GM15510 (cell line): Measurements from ENCODE around the gene RHEBL1.

Experiments
- POLR2A ChIP-seq: IDR thresholded peaks from 3 replicates; pipeline ENCODE4 v1.6.1; 2011; ENCODE audit warnings: borderline replicate concordance; ENCODE audit not compliant: insufficient read length; ENCODE audit errors: extremely low read depth

The RHEBL1 gene

DNA sequence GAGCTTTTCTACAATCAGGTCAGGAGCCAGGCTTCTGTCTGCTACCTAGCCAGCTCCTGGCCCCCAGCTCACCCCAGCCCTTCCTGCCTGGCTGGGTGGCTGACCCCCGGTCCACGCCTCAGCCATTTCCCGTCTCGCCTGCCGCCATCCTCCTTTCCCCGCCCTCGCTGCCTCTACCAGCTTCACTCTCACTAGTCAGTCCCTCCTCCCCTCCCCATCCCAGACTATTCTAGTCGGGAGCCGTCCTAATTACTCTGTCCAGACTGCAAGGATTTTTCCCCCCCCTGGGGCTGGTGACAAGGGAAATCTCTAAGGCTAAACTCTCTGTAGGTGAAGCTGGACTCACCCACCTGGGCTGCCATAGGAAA, 24.0 kb upstream of the RHEBL1 start:
- TF ChIP-seq POLR2A, result no peak

DNA sequence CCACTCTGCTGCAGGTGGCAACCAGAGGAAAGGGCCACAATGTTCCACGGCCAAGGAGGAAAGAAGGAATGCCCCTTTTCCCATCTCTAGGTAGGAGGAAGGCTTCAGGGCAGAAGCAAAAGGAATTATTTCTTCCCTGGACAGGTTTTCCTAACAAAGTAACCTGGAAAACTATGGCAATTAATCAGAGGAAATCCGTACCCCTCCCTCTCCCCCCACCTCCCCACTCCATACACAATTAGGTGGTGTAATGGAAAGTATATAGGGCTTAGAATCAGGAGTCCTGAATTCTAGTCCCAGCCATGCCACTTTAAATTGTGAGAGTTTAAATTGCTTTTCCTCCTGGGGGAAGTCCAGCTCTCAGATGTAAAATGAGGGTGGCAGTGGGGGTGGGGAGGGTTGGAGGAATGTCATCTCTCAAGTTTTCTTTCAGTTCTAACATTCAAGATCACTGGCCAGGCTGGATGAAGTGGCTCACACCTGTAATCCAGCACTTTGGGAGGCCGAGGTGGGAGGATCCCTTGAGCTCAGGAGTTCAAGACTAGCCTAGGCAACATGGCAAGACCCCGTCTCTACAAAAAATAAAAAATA, 23.1 kb upstream of the RHEBL1 start:
- TF ChIP-seq POLR2A, result no peak

DNA sequence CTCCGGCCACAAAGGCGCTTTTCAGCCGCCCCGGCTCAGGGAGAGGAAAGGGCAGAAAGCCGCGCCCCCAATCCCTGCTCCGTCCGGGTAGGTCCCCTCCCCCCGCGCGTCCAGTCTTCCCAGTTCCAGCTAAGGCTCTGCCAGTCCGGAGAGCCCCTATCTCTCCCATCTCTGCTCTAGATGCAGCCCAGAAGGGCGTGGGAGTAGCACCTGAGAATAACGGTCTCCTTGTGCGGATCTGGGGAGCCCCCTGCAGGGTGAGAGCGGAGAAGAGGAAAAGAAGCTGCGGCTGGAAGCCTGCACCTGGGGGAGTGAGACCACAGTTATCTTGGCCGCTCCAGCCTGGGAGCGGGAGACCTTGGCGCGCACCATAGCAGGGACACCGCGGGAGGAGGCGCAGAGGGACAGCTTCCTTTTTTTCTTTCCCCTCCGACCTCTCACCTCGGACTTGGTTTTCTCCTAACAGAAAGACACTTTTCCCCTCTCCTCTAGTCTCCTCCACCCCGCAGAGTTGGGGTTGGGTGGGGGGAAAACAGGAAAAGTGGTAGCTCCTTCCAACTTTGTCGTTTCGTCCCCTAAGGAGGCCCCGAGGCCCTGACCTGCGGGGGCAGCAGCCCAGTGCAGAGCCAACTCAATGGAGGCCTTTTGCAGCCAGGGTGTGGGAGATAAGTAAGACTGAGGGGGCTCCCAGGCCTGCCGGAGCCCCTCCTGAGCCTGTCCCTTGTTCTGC, 22.5 kb upstream of the RHEBL1 start:
- TF ChIP-seq POLR2A, result no peak

DNA sequence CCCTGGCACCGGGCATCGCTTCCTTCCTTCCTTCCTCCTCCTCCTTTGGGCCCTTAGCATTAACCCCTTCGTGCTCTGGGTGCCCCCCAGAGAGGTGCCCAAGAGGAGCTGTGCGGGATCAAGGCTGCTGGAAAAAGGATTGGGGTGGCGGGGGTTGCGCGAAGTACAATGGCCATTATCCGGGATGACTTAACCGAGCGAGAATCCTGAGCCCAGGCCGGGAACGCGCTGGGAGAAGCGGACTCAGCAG, 22.0 kb upstream of the RHEBL1 start:
- TF ChIP-seq POLR2A, result no peak

DNA sequence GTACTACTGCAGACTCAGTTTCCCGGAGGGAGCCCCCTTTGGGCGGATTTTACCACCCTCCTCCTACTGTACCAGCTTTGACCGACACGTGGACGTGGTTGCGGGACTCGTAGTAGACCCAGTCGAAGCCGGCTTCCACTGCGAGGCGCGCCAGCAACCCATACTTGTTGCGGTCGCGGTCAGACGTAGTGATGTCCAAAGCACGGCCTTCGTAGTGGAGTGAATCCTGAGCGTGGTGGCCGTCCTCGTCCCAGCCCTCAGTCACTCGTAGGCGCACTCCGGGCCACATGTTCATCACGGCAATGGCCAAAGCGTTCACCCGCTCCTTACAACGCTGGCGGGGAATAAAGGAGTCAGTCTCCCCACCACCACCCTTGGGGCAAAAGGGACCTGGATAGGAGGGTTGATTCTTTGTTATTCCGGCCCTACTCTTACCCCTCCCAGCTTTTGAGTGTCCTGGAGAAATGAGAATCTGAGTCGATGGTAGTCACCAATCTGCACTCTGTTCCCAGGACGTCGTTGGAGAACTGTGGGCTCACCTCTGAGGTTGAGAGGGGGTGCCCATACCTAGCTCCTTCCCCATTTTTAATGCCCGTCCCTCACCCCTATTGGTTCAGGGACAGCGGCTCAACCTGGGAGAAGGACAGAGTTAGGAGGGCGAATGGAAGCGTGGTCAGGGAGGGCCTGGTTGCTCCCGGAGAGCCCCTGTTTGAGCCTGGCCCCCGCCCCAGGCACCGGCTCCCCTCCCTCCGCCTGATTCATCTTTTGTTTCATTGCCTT, 21.5 kb upstream of the RHEBL1 start:
- no peak for TF ChIP-seq POLR2A

DNA sequence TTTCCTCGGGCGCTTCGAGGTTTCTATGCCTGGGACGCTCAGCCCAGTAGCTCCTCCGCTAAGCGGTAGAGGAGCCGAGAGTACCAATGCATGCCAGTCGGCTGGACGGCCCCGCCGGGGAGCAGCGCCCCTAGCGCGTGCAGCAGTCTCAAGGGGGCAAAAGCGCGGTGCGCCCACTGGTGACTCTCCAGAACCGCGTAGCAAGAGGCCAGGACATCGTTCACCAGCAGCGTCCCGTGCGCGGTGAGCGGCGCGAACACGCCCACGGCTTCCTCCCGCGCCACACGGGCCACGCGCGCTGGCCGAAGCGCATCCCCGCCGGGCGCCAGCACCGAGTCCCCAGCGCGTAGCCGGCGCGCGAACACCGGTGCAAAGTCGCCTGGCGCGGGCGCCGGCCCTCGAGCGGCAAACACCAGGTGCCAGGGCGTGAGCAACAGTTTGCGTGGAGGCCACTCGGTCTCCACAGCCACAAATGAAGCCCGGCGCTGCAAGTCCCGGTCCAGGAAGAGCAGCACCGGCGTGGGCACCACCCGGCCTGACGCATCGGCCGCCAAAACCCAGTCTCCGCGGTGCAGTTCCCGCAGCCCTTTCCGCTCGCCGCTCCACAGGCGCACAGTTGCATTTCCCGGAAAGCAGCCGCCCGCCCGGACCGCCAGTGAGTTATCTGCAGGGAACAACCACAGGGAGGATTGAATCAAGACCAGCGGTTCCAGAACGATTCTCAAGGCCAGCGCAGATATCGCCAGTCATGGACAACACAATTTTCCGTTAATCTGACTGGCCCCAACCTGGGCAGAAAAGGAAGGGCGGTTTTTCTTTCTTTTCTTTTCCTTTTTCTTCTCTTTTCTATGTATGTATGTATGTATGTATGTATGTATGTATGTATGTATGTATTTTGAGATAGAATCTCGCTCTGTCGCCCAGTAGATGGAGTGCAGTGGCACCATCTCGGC, 20.3 kb upstream of the RHEBL1 start:
- TF ChIP-seq POLR2A, result no peak

DNA sequence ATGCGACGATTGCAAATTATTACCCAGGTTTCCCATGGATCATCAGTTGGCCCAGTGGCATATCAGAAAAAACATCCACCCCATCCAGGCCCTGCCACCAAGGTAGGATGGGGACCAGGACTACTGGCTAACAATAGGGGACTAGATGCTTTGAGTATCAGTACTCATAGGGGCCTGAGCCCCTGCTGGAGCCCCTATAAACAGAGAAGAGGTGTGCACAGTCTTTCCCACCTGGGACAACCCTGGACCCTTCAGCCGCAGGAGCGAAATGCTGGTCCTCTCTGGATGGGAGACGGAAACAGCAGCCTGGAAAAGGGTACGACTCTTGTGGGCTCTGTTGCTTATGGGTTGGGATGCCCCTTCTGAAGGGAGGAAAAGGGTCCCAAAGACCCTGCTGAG, 19.2 kb upstream of the RHEBL1 start:
- no peak for TF ChIP-seq POLR2A

DNA sequence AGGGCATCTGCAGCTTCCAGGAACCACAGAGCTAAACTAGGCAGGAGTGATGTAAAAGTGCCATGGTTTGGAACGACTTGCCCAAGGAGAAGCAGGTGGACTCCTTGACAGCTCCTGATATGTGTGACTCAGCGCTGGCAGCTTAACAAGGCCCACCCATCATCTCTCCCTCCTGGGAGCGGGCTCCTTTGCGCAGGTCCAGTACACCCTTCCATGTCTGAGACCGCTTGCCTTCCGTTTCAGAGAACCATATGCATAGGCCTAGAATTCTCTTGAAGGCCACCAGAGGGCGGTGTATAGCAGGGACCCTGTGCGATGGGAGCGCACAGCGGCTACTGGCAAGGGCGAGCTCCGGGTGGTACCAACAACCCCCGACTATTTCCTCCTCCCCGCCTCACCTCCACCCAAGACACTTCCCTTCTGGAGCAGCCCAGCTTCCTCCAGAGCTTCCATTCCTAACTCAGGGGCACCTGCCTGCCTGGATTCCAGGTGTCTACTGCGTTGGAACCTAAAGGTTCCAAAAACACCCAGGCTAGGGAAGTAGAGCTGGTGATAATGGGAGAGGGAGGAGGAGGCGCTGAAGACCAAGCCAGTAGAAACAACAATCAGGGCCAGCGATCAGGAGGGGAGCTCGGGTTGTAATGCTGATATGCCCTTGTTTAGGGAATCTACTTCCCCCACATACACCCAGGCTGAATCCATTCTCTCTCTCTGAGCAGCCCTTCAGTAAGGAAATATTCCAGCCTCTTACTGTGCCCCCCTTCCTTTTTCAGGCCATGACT, 18.6 kb upstream of the RHEBL1 start:
- TF ChIP-seq POLR2A, result no peak

DNA sequence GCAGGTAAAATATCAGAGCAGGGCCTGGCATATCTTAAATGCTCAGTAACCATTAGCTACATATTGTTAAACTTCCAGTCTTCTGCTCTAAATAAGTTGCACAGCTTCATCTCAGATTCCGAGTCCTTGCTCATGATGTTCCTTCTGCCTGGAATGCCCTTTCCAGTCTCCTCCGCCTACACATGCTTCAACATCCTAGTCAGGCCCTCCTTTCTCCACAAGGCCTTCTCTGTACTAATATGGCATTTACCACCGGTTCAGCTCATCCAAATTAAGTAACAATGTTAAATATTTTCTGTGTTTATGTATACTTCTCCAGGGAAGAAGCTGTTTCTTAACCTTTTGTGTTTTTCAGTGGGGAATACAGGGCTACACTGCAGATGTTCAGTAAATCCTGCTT, 16.3 kb upstream of the RHEBL1 start:
- TF ChIP-seq POLR2A, result no peak

DNA sequence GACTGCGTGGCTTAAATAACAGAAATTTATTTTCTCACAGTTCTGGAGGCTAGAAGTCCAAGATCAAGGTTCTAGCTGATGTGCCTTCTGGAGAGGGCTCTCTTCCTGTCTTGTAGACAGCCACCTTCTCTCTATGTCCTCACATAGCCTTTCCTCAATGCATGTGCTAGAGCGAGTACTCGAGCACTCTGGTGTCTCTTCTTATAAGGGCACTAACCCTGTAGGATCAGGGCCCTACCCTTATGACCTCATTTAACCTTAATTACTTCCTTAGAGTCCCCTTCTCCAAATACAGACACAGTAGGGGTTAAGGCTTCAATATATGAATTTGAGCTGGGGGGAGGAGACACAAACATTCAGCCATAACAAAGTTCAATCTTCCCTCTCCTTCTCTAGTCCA, 14.7 kb upstream of the RHEBL1 start:
- TF ChIP-seq POLR2A, result no peak

DNA sequence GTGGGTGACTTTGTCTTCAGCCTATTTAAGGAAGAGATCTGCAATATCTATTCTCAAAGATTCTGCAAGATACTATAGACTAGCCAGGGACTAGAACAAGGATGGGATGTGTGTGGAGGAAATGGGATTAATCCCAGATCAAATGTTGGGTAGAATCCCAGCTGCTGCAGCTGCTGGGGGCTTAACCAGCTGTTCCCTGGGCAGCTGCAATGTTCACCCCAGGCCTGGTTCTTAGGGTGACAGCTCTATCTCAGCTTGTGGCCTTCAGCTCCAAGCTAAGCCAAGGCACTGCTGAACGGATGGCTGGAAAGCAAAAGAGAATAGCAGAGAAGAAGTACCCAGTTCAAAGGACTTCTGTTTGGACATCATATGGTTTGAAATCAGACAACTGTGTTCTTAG, 10.0 kb upstream of the RHEBL1 start:
- no peak for TF ChIP-seq POLR2A

DNA sequence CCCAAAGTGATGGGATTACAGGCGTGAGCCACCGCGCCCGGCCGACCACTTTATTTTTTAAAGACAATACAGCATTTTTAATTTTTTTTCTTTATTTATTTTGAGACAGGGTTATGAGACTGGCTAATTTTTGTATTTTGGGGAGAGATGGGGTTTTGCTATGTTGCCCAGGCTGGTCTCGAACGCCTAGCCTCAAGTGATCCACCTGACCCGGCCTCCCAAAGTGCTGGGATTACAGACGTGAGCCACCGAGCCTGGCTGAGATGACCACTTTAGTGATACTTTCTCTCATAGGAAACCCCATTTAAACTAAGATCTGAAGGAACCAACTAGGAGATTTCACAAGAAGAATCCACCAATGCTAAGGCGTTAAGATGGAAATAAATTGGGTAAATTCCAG, 1.2 kb upstream of the RHEBL1 start:
- no peak for TF ChIP-seq POLR2A

DNA sequence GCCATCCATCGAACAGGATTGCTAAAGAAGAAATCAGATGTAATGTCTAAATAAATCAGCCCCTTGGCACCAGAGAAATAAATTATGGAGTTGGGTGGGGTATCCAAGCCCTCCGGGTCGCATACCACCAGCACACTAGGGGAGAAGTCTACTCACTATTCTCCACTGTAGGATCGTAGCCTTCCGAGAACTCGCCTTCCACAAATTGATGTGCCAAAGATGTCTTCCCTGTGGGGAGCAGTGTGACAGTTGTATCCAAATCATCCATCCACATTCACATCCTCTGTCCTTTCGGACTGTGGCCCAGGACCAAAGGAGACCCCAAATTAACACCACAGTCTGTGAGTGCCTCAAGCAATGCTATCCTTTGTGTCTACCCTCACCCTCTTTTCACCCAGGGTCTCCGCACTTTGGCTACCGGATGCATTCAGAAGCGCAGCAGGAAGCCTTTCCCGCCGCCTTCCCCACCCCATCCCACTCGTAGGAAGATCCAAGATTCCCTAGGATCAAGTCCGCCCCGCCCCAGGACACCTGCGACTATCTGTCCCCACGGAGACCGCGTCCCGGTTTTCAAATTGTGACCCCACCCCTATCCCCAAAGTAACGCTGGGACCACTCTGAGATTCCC, 786 bp downstream of the RHEBL1 start:
- no peak for TF ChIP-seq POLR2A

DNA sequence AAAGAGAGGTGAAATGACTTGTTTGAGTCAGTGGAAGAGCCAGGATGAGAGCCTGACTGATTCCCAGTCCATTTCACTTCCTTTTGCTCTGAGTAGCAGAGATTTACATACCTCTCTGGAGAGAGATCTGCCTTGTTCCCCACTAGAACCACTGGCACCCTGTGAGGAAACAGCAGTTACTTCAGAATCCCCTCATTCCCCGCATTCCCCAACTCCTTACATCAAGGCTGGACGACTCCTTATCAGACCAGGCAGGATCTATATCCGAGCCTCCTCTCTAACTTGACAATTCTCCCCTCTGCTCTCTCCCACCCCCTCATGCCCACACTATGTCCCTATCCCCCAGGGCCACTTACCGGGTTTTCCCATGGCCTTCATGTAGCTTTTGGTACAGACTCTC, 3.7 kb downstream of the RHEBL1 start:
- no peak for TF ChIP-seq POLR2A

DNA sequence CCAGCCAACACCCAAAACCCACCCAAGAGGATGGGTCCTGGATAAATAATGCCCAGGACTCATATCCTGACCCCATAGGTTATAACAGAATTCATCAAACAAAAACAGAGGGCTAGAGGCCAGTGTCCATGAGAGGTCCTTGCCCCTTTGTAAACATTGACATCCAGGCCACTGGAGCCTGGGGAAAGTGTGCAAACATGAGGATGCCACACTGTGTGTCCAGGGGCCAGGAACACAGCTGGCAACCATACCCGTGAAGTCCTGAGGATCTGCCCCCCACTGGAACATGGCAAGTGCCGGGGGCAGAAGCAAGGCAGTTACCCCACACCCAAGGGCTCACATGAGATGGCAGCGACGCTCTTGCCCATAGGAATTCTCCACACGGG, 5.0 kb downstream of the RHEBL1 start:
- TF ChIP-seq POLR2A, result no peak

DNA sequence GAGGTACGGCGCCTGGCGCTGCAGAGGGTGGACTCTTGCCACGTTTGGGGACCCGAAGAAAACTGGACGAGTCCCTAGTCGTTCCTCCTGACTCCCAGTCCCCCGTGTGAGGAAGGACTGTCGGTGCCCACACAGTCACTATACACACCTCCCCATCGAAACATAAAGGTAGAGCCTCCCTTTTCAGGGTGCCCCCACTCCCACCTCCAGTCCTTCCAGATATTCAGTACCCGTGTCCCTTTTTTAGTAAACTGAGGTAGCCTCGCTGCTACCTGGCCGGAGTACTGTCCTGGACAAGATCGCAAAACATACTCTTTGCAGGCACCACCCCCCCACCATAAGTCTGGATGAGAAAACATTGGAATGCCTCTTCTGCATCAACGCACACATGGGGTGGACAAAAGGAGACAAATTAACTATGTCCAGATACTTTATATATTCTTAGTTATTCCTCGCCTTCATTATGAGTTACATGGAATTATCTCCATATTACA, 8.6 kb downstream of the RHEBL1 start:
- no peak for TF ChIP-seq POLR2A
